Neural progenitor cell (in vitro differentiated cells): ENCODE results near the gene ZNF521. TPM values are rescaled to one million over a fixed set of nuclear protein-coding genes. Genes with fewer than 3 reads are reported as not detected.

Experiments
- DNase-seq: peaks from one replicate; pipeline ENCODE4 v3.0.0-alpha.2; 2016; ENCODE audit warnings: low spot score
- H2AFZ ChIP-seq: fragments of 200-600 bp; sonication (generic); replicated peaks from 2 replicates; pipeline ENCODE4 v1.6.1; 2016; ENCODE audit warnings: antibody characterized with exemption
- H3F3A ChIP-seq: fragments of 200-600 bp; sonication (generic); 2 replicates; pipeline ENCODE4 v1.6.1; 2016; ENCODE audit warnings: antibody characterized with exemption, low read depth
- H3K27ac ChIP-seq: fragments of 200-600 bp; sonication (generic); 2 replicates; pipeline ENCODE4 v1.5.1; 2016; ENCODE audit warnings: mild to moderate bottlenecking
- H3K27me3 ChIP-seq: fragments of 200-600 bp; sonication (generic); 2 replicates; pipeline ENCODE4 v1.6.1; 2016; ENCODE audit warnings: mild to moderate bottlenecking, moderate library complexity
- H3K36me3 ChIP-seq: fragments of 200-600 bp; sonication (generic); 2 replicates; pipeline ENCODE4 v1.5.1; 2016
- H3K4me1 ChIP-seq: fragments of 200-600 bp; sonication (generic); 2 replicates; pipeline ENCODE4 v1.6.1; 2016; ENCODE audit warnings: mixed run types
- H3K4me2 ChIP-seq: fragments of 200-600 bp; sonication (generic); 2 replicates; pipeline ENCODE4 v1.6.1; 2016
- H3K4me3 ChIP-seq: fragments of 200-600 bp; sonication (generic); 2 replicates; pipeline ENCODE4 v1.5.1; 2016
- H3K79me2 ChIP-seq: fragments of 200-600 bp; sonication (generic); 2 replicates; pipeline ENCODE4 v1.6.1; 2016; ENCODE audit warnings: low read depth
- H3K9ac ChIP-seq: fragments of 200-600 bp; sonication (generic); 2 replicates; pipeline ENCODE4 v1.6.1; 2016
- H3K9me3 ChIP-seq: fragments of 200-600 bp; sonication (generic); 2 replicates; pipeline ENCODE4 v1.5.1; 2016; ENCODE audit warnings: low read depth
- H4K20me1 ChIP-seq: fragments of 200-600 bp; sonication (generic); 2 replicates; pipeline ENCODE4 v1.6.1; 2016; ENCODE audit warnings: low read depth
- H3K27ac Mint-ChIP-seq: 3 replicates; pipeline ENCODE4 v1.8.0; 2021; ENCODE audit warnings: mixed read lengths
- H3K27me3 Mint-ChIP-seq: 2 replicates; pipeline ENCODE4 v1.8.0; 2022; ENCODE audit warnings: low read depth, mild to moderate bottlenecking, inconsistent platforms, moderate library complexity, mixed read lengths; ENCODE audit not compliant: insufficient read depth
- H3K36me3 Mint-ChIP-seq: 3 replicates; pipeline ENCODE4 v1.8.0; 2021; ENCODE audit warnings: mixed read lengths
- H3K4me1 Mint-ChIP-seq: 3 replicates; pipeline ENCODE4 v1.8.0; 2021; ENCODE audit warnings: mixed read lengths
- H3K4me3 Mint-ChIP-seq: 3 replicates; pipeline ENCODE4 v1.8.0; 2021; ENCODE audit warnings: mild to moderate bottlenecking, moderate library complexity, mixed read lengths
- H3K9me3 Mint-ChIP-seq: 3 replicates; pipeline ENCODE4 v1.8.0; 2020; ENCODE audit warnings: mixed read lengths
- CTCF ChIP-seq: fragments of 200-600 bp; sonication (generic); IDR thresholded peaks from 2 replicates; pipeline ENCODE4 v1.5.1; 2017; ENCODE audit warnings: antibody characterized with exemption, mild to moderate bottlenecking
- EZH2 ChIP-seq: fragments of 200-600 bp; sonication (generic); IDR thresholded peaks from 2 replicates; pipeline ENCODE4 v1.6.1; 2017; ENCODE audit warnings: antibody characterized with exemption, mild to moderate bottlenecking, moderate library complexity
- EZH2phosphoT487 ChIP-seq: fragments of 200-600 bp; sonication (generic); IDR thresholded peaks from 2 replicates; pipeline ENCODE4 v1.6.1; 2017; ENCODE audit warnings: antibody characterized with exemption
- total RNA-seq: library from RNA; depleted of rRNA; stranded (reverse); fragments of >200 nt; gene quantifications from 2 replicates; pipeline ENCODE4 v1.2.3, GENCODE V29; 2015; ENCODE audit warnings: low replicate concordance

The ZNF521 gene
- total RNA-seq, 1 donor from 2014 or later: 136 TPM

GRCh38 chr18:25222648-25223047, 129.3 kb downstream of the ZNF521 start:
- Mint-ChIP-seq H3K36me3 (peaks cover 78% of the 10 kb centered on the region), H3K4me1 (peaks cover 35% of the 10 kb centered on the region), H3K27me3 (no peaks in the 10 kb centered on the region), H3K9me3 (no peaks in the 10 kb centered on the region), H3K27ac (no peak overlapping the region), H3K4me3 (no peak overlapping the region)
- Histone ChIP-seq H3K36me3 (peaks cover 28% of the 10 kb centered on the region), H4K20me1 (peaks cover 98% of the 10 kb centered on the region), H3K27ac (no peak overlapping the region), H3K79me2 (peaks cover 88% of the 10 kb centered on the region), H3K4me3 (no peak overlapping the region), H3K9me3 (no peaks in the 10 kb centered on the region), H3K4me2 (no peak overlapping the region), H3F3A (no peaks in the 10 kb centered on the region), H3K27me3 (no peaks in the 10 kb centered on the region), H2AFZ (no peak overlapping the region), H3K9ac (no peak overlapping the region), H3K4me1 (peaks cover 13% of the 10 kb centered on the region)
- TF ChIP-seq CTCF (no peak), EZH2phosphoT487 (no peak), EZH2 (no peak)
- DNase-seq: no peak

- Histone ChIP-seq H3F3A (peaks cover 4% of the 10 kb centered on the region), H3K9me3 (no peaks in the 10 kb centered on the region), H4K20me1 (peaks cover 82% of the 10 kb centered on the region), H3K79me2 (peaks cover 50% of the 10 kb centered on the region), H3K4me1 (no peaks in the 10 kb centered on the region), H3K27ac (no peak overlapping the region), H3K4me3 (no peak overlapping the region), H3K36me3 (peaks cover 36% of the 10 kb centered on the region), H3K9ac (no peak overlapping the region), H2AFZ (no peak overlapping the region), H3K27me3 (no peaks in the 10 kb centered on the region), H3K4me2 (no peak overlapping the region)
- H3K4me1 Mint-ChIP-seq: peaks cover 7% of the 10 kb centered on the region
- H3K4me3 Mint-ChIP-seq: no peak overlapping the region
- H3K27me3 Mint-ChIP-seq: no peaks in the 10 kb centered on the region
- no peak overlapping the region for H3K27ac Mint-ChIP-seq
- H3K9me3 Mint-ChIP-seq: no peaks in the 10 kb centered on the region
- no peak for DNase-seq
- no peak for TF ChIP-seq EZH2
- TF ChIP-seq CTCF: no peak
- no peak for TF ChIP-seq EZH2phosphoT487
- H3K36me3 Mint-ChIP-seq: peaks cover 35% of the 10 kb centered on the region
These were observed 141.3 kb downstream of the ZNF521 start for GRCh38 chr18:25210622-25211021.

DNA sequence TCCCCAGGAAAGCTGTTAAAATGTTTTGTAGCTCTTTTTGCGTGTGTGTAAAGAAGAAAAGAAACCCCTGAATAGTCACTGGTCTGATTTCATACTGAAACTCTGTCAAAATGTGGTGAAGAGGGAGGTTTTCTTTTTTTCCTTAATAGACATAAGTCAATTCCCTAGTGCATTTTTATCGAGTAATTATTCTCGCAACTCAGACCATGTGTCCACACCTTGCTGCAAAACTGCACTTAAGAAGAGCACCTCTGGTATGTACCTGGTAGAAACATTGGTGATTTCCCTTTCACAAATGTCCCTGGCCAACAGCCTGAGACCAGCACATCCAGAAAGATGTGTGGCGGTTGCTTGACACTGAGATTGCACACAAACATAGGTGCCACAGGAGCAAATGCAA, 159.9 kb downstream of the ZNF521 start:
- peaks cover 93% of the 10 kb centered on the region for H4K20me1 ChIP-seq
- no peaks in the 10 kb centered on the region for H3K27me3 ChIP-seq
- H3F3A ChIP-seq: peaks cover 30% of the 10 kb centered on the region
- Mint-ChIP-seq H3K4me3 (no peak overlapping the region), H3K9me3 (no peaks in the 10 kb centered on the region), H3K27ac (peak overlapping the region; percentile 34), H3K27me3 (no peaks in the 10 kb centered on the region), H3K4me1 (peaks cover 55% of the 10 kb centered on the region), H3K36me3 (peaks cover 32% of the 10 kb centered on the region)
- peaks cover 47% of the 10 kb centered on the region for H3K4me1 ChIP-seq
- H3K9me3 ChIP-seq: no peaks in the 10 kb centered on the region
- H3K36me3 ChIP-seq: peaks cover 22% of the 10 kb centered on the region
- no peak for DNase-seq
- no peak overlapping the region for H3K27ac ChIP-seq
- H3K4me3 ChIP-seq: no peak overlapping the region
- peaks cover 61% of the 10 kb centered on the region for H3K79me2 ChIP-seq
- H2AFZ ChIP-seq: no peak overlapping the region
- H3K9ac ChIP-seq: no peak overlapping the region
- TF ChIP-seq EZH2 (no peak), EZH2phosphoT487 (no peak), CTCF (no peak)
- no peak overlapping the region for H3K4me2 ChIP-seq
